Muscle layer of colon (tissue), 2 donors: ENCODE results near the gene THSD7B.
"Not testable (repeated sequence)": the region's sequence is repeated elsewhere in the genome, so short reads cannot be mapped to it uniquely, and the experiment has no call there.

Source experiments
- H3K27ac ChIP-seq: one replicate; pipeline ENCODE4 v1.7.0; 2013; ENCODE audit warnings: low read depth, mild to moderate bottlenecking, low read length, moderate library complexity
- H3K27me3 ChIP-seq, 2 donors: one replicate each; pipeline ENCODE4 v1.7.0; 2013; ENCODE audit warnings: low read length in 2 of 2, mild to moderate bottlenecking in 2 of 2; ENCODE audit not compliant: insufficient read depth in 2 of 2, control insufficient read depth in 1 of 2
- H3K36me3 ChIP-seq: one replicate; pipeline ENCODE4 v1.7.0; 2013; ENCODE audit warnings: mild to moderate bottlenecking, low read length; ENCODE audit not compliant: insufficient read depth
- H3K4me1 ChIP-seq: one replicate; pipeline ENCODE4 v1.7.0; 2013; ENCODE audit warnings: mild to moderate bottlenecking, low read length; ENCODE audit not compliant: insufficient read depth
- H3K4me3 ChIP-seq, 2 donors: one replicate each; pipeline ENCODE4 v1.7.0; 2013; ENCODE audit warnings: low read length in 2 of 2, low read depth in 1 of 2, mild to moderate bottlenecking in 1 of 2, moderate library complexity in 1 of 2
- H3K9ac ChIP-seq: one replicate; pipeline ENCODE4 v1.7.0; 2013; ENCODE audit warnings: low read length
- H3K9me3 ChIP-seq: one replicate; pipeline ENCODE4 v1.7.0; 2013; ENCODE audit warnings: mild to moderate bottlenecking, low read length
- donor health status: abdominal sarcoma.
- donor health status: Adenocarcinoma of cecum.

The THSD7B gene

DNA sequence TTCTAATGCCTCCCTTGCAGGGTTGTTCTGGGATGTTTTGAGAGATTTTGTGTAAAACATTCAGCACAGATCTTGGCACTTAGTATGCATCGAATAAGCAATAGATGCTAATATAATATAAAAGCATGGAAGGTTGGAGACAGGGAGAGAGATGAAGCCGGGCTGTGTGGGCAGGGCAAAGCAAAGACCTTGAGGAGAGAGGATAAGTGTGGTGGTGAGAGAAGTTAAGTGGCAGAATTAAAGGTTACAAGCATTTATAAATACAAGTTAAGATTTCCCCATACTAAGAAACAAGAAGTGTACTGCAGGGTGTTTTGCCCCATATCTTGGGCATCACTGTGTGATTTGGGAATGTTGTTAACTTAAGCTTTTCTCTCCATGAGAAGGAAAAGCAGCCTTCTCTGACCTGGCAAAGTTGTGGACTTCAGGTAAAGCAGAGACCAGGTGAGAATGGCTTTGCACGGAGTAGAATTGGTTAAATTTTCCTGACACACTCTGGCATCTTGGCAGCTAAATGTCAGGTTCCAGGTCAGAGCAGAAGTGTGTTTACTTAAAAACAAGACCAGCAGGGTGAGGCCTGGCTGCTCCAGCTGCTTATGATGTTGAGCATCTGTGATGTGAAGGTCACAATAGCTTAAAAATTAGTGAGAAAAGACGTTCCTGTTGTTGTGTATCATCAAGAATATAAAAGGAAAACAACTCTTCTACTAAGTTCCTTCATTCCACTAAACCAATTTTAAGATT is 910.4 kb downstream of the THSD7B start:
- no peaks in the 10 kb centered on the region for H3K4me1 ChIP-seq

DNA sequence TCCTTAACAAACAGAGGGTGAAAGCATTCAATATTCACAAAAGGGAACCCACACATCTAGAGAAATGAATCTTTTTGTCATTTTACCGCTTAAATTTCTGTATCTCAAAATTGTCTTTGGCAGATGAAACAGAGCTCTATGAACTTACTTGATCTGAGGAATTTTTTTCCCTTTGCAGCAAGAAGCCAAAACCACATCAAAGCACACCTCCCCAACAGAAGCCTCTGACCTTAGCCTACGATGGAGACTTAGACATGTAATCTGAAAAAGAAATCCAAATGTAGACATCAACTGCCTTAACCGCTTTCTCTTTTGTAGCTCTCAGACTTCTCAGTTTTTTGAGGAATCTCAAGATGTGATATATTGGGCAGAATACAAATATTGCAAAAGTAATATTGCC is 911.0 kb downstream of the THSD7B start:
- H3K9ac ChIP-seq = no peak overlapping the region

More for the DNA sequence above, 910.4 kb downstream of the THSD7B start:
- Histone ChIP-seq H3K36me3 (no peaks in the 10 kb centered on the region), H3K27me3 (no peaks in the 10 kb centered on the region), H3K4me3 (no peak overlapping the region), H3K9me3 (no peaks in the 10 kb centered on the region), H3K27ac (no peak overlapping the region), H3K9ac (no peak overlapping the region)

DNA sequence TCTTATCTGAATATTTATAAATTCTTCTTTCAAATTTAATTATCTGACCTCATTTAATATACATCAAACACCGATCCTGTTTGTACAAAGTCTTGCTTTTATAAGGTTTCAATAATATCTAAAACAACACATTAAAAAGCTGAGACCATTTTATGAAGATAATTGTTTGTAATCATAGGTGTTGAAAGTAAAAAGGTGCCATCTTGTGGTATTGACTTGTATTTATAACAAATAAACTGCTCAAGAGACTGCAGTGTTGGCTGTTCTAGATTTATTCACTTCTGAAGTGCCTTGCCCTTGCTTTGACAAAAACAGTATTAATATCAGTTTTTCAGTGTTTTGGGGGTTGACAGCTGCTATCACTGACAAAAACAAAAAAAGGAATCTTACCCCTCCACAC is 912.1 kb downstream of the THSD7B start:
- Histone ChIP-seq H3K27me3 (no peaks in the 10 kb centered on the region), H3K36me3 (no peaks in the 10 kb centered on the region), H3K4me3 (no peak overlapping the region), H3K4me1 (no peaks in the 10 kb centered on the region), H3K9me3 (no peaks in the 10 kb centered on the region), H3K9ac (no peak overlapping the region), H3K27ac (no peak overlapping the region)

More for the DNA sequence above, 911.0 kb downstream of the THSD7B start:
- H3K4me1 ChIP-seq = no peaks in the 10 kb centered on the region
- H3K27me3 ChIP-seq = no peaks in the 10 kb centered on the region
- no peaks in the 10 kb centered on the region for H3K9me3 ChIP-seq
- H3K27ac ChIP-seq = no peak overlapping the region
- no peak overlapping the region for H3K4me3 ChIP-seq
- no peaks in the 10 kb centered on the region for H3K36me3 ChIP-seq

DNA sequence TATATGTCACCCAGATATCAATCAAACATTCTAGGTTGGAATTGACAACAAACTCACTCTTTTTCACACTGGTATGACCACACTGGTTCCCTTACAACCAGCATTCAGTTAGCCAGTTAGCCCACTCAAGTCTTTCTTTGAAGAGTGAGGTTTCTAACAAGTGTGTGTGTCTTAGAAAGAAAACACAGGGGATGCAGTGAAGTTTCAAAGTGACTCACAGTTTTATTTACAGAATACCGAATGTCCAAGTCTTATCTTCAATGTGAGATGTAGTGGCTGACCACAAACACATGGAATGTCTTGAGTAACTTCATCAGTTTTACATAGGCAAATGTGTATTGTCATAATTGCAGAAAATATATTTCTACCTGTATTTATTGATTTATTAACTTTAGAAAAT is 924.2 kb downstream of the THSD7B start:
- H3K36me3 ChIP-seq = no peaks in the 10 kb centered on the region
- H3K27me3 ChIP-seq = no peaks in the 10 kb centered on the region
- no peak overlapping the region for H3K9ac ChIP-seq
- no peaks in the 10 kb centered on the region for H3K9me3 ChIP-seq
- no peaks in the 10 kb centered on the region for H3K4me1 ChIP-seq
- H3K27ac ChIP-seq = no peak overlapping the region
- no peak overlapping the region for H3K4me3 ChIP-seq

DNA sequence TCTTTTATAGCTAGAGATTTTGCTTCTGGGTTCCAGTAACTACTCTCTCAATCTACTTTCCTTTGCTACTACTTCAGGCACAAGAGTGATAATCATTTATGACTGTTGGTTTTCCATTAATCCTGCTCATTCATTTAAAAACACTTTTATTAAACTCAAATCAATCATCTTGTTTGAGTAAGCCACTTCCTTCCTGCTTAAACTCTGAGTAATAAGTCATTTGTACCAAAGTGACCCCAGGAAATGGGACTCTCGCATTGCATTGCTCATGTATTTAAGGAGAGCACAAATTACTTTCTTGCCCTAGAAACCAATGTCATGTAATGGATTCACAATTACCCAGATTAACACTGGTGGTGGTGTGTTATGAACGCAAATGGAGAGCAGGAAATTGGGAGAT is 928.2 kb downstream of the THSD7B start:
- Histone ChIP-seq H3K9ac (no peak overlapping the region), H3K27ac (no peak overlapping the region), H3K36me3 (no peaks in the 10 kb centered on the region), H3K27me3 (no peaks in the 10 kb centered on the region), H3K9me3 (no peaks in the 10 kb centered on the region), H3K4me1 (no peaks in the 10 kb centered on the region), H3K4me3 (no peak overlapping the region)

DNA sequence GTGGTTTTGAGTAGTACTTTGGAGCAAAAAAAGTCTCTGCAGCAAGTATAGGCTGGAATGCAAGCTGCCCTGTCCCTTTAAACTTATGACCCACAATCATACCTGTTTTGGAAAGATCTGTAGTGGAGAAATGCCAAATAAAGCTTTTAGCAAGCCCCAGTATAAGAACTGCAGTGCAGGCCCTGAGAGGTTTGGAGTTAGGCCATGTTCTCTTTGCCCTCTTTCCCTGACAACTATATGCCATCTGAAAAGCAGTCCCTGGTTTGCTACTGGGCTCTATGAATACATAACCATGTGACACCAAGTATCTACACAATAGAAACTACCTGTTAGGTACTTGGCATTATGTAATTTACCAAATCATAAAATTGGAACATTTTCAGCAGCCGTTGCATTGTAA is 931.6 kb downstream of the THSD7B start:
- Histone ChIP-seq H3K27ac (no peak overlapping the region), H3K36me3 (no peaks in the 10 kb centered on the region), H3K9me3 (no peaks in the 10 kb centered on the region), H3K4me3 (no peak overlapping the region), H3K9ac (no peak overlapping the region), H3K4me1 (no peaks in the 10 kb centered on the region), H3K27me3 (no peaks in the 10 kb centered on the region)

DNA sequence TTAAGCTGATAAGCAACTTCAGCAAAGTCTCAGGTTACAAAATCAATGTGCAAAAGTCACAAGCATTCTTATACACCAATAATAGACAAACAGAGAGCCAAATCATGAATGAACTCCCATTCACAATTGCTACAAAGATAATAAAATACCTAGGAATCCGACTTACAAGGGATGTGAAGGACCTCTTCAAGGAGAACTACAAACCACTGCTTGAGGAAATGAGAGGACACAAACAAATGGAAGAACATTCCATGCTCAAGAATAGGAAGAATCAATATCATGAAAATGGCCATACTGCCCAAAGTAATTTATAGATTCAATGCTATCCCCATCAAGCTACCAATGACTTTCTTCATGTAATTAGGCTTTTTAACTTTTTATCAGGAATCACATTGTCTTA is 934.9 kb downstream of the THSD7B start:
- not testable (repeated sequence) for H3K9me3 ChIP-seq, H3K4me1 ChIP-seq, H3K36me3 ChIP-seq, H3K4me3 ChIP-seq, H3K27me3 ChIP-seq, H3K27ac ChIP-seq, H3K9ac ChIP-seq

DNA sequence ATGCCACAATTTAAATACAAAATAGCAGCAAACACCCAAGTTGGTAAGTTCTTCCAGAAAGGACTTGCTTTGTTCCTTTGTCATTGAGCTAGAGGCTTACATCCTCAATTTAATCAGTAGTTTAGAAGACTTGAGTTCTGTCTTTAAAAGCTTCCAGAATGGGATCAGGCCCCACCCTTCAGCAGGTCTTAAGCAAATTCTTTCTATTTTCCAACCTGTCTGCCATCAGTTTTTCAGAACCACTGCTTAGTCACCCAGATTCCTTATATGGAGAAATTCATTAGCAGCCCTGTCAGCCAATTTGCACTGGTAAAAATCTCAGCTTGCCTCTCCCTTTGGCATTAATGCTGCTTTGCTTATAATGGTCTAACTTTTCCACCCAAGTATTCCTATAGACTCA is 935.3 kb downstream of the THSD7B start:
- H3K27ac ChIP-seq = no peak overlapping the region
- no peaks in the 10 kb centered on the region for H3K36me3 ChIP-seq
- H3K9me3 ChIP-seq = no peaks in the 10 kb centered on the region
- no peak overlapping the region for H3K4me3 ChIP-seq
- no peaks in the 10 kb centered on the region for H3K4me1 ChIP-seq
- H3K27me3 ChIP-seq = no peaks in the 10 kb centered on the region
- no peak overlapping the region for H3K9ac ChIP-seq

DNA sequence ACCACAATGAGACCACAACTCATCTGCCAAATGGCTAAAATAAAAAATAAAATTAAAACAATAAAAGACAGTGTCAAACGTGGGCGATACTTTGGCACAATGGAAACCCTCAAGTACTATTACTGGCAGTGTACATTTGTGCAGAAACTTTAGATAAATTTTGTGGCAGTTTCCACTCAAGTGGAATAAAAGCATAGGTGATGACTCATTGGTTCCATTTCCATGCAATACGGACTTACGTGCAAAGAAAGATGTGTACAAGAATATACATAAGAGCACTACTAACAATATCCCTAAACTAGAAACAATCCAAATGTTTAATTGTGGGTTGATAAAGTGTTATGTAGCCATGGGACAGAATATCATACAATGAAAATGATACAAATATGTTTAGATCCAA is 940.0 kb downstream of the THSD7B start:
- Histone ChIP-seq H3K4me3 (no peak overlapping the region), H3K9ac (no peak overlapping the region), H3K36me3 (no peaks in the 10 kb centered on the region), H3K27ac (no peak overlapping the region), H3K4me1 (no peaks in the 10 kb centered on the region), H3K9me3 (no peaks in the 10 kb centered on the region), H3K27me3 (no peaks in the 10 kb centered on the region)

DNA sequence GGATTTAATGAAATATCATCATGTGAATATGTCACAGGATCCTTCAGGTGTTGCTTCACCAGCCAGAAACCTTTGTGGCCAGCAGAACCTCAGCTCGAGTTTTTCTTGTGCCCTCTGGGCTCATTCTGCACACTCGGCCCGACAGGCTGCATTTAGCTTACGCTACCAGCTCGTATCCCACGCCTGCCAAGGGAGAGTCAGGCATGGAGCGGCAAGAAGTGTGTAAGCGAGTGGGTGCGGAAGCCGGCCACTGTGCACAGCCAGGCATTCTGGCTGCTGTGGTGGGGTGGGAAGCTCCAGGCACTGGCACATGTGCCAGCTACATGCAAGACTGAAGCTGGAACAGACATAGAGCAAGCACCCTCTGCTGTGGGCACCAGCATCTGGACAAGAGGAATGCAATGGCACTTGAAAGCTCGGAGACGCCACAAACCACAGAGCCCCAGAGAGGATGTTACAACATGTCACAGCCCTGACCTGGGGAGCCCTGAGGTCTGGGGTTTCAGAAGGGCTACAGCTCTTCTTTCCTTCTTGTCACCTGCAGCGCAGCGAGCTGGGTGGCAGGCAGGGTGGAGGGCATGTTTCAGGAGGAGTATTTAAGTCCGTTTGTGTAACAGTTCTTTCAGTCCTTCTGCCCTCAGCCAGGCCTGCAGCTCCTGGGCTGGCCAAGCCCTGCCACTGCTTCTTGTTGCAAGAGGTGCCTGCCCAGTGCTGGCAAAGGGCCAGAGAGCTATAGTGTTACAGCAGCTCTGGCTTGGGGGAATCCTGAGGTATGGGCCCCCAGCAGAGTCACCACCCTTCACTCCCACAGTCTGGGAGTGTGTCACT is 941.7 kb downstream of the THSD7B start:
- Histone ChIP-seq H3K36me3 (no peaks in the 10 kb centered on the region), H3K27me3 (no peaks in the 10 kb centered on the region), H3K27ac (no peak overlapping the region), H3K9ac (no peak overlapping the region), H3K4me3 (no peak overlapping the region), H3K4me1 (no peaks in the 10 kb centered on the region), H3K9me3 (no peaks in the 10 kb centered on the region)

DNA sequence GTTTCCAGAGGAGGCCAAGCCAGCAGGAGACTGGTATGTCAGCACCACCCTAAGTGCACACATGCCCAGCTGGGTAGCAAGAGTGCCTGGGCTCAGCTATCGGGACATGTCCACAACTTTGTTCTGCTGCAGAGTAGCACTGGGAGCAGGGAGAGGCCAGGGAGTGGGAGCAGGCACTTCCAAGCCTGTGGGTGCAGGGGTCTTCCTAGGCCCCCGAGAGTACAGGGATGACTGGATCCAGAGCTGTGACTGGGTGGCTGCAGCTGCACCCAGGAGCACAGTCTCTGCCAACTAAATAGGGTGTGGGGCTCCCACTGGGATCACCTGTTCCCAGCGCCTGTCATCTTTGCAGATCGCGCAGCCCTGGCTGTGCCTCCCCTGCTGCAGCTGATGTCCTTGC is 943.0 kb downstream of the THSD7B start:
- H3K9me3 ChIP-seq = no peaks in the 10 kb centered on the region
- H3K4me3 ChIP-seq = no peak overlapping the region
- no peaks in the 10 kb centered on the region for H3K36me3 ChIP-seq
- no peak overlapping the region for H3K9ac ChIP-seq
- no peak overlapping the region for H3K27ac ChIP-seq
- no peaks in the 10 kb centered on the region for H3K4me1 ChIP-seq
- no peaks in the 10 kb centered on the region for H3K27me3 ChIP-seq
